NCI-H524 (cell line): ENCODE data around the gene MRRF.
A peak's percentile ranks its signal among the peaks of the same experiment; 100 is the strongest.

Experiments used
- DNase-seq, 2 experiments: peaks; one replicate each; lab custom pipeline; 2025; lab: John Stamatoyannopoulos, UW

MRRF gene

DNA sequence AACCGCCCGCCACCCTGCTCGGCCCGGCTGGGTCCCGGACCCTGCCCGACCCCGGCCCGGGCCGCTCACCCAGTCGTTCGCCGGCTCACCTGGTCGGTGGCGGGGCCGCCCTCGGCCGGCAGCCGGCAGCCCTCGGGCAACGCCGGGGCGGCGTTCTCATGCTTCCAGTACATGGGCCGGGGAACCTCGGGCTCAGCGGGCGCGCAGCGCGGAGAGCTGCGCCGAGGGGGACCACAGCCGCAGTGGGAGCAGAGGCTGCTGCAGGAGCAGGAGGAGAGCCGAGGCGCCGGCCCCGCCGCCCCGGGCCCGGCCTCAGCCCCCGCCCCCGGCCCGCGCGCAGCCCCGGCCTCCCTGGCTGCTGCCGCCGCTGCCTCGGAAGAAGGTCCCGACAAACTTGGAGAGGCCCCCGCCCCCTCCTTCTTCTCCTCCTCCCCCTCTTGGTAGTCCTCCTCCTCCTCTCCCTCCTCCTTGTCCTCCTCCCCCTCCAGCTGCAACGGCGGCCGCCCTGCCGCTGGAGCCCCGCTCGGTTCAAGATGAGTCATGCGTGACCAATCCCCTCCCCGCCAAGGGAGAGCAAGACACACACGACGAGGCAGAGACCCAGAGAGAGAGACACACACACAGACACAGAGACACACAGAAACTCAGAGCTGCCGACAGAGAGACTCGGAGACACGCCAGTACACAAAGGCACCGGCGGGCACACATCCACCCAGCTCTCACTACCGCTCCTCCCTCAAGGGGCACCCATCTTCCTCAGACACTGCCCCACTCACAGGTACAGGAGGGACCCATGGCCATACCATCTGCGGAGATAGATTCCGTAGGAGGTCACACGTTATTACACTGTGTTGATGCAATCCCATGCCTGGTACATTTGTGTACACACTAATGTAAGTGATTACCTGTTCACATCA lies 35.9 kb upstream of the MRRF start, which contains the start of gene LHX6:
Gene LHX6, minus strand, starts transcription at position 390 of the 917 bp plus-strand sequence. Its CDS starts 217 bp downstream, at position 173.
- DNase-seq, result peak in 1 of 2 experiments; percentile 32

DNA sequence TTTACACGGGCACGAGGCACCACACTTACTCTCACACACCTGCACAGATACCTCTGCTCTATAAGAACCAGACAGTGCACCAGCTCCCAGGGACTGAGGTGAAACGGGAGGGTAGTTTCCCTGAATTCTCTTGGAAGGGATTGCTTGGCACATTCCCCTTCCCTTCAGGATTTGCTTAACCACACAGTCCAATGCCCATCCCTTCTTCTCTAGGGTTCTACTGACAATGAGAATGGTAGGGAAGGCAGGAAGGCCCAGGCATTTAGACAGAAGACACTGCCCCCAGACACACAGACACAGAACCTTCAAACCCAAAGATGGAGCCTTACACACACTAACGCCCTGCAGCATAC lies 35.2 kb upstream of the MRRF start:
- no peak for DNase-seq

DNA sequence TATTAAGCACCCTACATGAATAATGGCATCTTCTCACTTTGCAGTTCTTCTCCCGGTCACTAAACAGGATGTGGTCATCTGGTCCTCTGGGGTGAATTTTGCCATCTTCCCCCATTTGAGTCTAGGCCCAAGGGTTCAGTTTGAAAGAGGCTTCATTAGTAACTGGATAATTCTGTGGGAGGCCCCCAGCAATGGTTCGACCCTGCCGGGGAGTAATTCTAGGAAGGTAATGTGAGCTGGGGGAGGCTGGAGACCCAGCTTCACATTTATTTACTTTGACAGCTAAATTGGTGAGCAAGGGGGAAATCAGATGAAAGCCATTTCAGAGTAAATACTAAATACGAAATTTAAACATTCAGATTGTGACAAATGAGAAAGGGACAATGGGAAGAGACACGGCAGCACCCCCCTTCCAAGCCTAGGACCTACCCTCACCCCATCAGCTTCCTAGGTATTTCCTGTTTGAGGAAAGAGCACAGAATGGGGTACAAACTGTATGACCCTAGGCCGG lies 31.8 kb upstream of the MRRF start:
- no peak for DNase-seq

DNA sequence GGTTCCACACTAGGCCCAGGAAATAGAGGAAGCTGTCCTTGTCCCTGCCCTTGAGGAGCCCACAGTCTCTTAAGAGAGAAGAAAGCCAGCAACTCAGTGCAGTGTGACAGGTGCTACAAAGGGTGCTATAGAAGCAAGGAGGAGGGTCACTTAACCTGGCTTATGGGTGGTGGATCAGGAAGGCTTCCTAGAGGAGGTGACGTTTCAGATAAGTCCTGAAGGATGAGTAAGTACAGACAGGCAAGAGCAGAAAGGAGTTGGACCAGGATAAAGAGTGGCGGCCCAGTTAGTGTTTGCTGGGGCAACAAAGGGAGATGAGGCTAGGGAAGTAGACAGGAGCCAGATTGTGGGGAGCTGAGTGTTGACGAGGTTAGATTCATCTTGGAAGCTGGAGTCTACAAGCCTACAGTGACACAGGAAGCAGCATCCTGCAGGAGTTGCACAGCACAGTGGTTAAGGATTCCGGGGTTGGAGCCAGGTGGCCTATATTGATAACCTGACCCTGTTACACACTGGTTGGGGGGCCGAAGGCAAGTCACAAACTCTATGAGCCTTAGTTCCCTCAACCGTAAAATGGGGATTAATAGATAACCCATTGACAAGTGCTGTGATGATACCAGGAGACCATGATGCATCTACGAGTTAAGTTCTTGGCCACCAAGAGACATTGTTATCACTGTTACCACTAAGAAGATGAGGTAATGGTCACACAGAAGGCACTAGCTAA lies 30.5 kb upstream of the MRRF start:
- DNase-seq, result no peak

DNA sequence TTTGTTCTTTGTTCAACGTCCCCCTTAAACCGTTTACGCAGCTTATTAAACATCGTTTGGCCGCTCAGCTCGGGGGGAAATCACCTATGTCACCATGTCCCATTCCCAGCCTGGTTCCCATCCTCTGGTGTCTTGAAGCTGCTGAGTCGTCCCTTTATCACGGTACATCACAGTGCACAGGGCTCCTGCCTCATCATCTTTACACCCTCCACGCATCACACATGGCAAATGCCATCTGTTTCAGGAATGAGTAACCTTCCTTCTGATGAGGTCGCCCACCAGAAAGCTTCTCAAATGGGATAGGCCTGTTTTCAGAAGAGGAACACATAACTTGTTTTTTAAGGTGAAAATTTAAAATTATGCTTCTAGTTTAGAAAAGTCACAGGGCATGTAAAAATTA lies 28.0 kb upstream of the MRRF start:
- peak; percentile 15 to 58 for DNase-seq

DNA sequence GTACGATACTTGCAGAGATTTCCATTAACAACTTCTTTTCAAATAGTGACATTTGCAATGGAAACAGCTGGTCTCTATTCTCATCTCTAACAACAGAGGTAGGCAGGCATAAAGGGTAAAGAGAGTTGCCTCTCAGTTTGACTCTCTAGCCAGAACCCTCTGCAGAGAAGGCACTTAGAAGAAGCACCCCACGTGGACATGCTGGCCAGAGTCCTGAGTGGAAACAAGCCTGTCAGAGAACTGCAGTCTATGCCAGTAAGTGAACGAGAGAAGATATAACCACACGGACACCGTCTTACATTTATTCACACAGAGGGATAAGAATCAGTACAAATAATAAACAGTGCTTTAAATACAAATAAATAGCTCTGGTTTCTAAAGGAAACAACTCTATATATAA lies 25.0 kb upstream of the MRRF start:
- DNase-seq, result no peak

DNA sequence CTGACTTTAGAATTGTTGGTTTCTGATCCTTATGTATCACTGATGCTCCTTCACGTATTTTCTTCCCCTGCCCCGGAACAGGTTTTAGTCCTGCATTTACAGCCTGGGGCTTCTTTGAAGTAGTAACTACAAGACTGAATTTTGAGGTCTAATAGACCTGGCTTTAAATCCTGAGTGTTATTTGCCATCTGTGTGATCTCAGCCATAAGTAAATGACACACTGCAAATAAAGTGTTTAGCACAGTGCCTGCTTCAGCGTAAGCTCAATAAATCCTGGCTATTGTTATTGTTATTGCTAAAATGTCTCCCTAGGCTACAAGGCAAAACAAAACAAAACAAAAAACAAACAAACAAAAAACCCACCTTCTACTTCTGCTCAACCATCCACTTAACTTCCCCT lies 20.3 kb upstream of the MRRF start:
- DNase-seq, result no peak

DNA sequence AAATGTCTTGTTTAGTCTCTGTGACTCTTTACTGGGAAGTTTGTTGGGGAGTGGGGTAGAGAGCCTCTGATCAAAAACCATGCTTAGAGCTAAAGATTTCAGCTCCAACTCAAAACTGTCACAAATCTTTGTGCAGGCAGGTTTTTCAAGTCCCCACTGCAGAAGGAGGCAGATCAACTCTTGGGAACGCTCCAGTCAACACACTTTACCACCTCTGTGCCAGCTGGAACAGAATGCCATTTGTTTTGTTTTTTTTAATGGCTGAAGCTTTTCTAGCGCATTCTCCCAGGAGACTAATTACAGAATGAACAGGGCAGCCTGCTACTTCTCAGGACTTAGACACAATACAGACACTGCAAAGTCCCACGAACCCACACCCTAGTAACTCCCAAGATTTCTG lies 18.0 kb upstream of the MRRF start:
- DNase-seq, result no peak

DNA sequence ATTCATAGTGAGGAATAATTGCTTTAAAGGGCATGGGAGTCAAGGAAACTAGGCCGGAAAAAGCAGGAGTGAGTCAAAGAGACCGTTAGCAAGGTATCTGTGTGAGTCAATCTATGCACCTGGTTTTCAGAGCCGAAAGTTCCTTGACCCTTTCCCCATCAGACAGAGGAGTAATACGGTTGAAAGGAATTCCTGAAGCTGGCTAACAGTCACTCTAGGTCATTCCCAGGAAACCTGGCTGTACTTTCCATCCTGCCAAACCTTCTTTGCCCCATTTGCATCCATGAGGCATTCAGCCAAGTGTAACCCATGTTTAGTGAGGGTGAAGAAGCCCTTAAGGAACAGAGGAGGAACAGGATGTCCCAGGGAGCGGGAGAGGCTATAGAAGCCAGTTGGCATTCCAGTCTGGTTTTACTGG lies 16.2 kb upstream of the MRRF start:
- DNase-seq, result no peak

DNA sequence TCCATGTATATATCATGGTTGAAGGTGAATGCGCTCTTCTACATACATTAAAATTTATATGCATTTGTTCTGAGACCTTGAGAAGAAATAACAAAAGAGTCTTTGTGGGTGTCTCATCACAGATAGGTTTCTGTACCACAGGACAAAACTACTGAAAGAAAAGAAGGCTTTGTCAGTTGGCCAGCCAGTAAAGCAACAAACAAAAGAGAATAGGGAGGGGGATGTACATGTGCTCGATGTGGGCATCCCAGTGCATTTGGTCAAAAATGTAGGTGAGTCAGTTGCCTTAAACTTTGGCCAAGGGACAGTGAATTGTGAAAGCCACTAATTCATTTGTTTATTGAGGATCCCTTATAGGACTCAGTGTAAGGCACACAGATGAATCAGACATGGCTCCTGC lies 13.3 kb upstream of the MRRF start:
- no peak for DNase-seq

DNA sequence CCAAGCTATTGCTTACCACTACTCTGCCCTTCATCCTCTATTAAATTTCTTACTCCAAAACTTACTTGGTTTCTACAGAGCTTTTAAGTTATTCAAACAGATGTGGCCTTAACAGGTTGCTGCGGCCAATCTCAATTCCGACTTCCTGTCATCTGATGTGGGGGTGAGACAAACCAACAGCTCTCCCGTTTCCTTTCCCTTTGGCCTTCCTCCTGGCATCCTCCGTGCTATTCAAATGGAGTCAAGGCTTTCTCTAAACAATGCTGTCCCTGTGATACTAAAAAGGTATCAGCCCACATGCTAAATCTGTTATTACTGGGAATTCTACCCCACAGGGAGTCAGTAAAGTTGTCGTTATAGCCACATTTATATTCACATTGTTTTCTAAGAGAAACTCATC lies 11.9 kb upstream of the MRRF start:
- no peak for DNase-seq

DNA sequence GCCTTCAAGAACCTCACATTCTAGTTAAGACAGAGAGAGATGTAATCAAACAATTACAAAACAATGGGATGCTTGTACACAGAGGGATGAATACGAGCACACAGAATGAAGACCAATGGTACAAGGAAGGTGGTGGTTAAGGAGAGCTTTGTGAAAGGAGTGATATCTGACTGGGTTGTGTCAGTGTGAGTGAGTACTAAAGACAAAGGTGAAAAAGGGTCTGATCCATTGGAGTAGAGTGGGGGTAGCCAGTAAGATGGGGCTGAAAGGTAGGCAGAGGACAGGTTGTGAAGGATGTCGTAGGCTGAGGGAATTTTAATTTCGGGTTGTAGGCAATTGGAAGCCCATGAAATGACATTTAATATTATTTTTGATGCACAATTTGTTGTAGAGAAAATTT lies 9.9 kb upstream of the MRRF start:
- DNase-seq, result no peak

DNA sequence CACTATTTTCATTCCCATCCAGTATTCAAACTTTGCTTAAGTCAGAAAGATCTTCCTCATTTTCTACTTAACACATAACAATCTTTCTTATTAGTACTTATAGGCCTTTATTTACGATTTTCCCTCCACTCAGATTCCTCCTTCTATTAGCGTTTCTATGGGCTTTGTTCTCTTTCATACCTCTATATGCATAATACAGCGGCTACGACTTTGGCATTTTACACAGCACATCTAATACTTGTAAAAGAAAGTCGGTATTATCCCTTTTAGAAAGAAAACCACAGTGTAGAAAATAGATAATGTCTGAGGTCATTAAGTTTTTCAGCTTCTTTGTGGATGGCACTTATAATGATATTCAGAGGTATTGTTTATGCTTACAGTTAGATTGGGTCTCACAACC lies 8.5 kb upstream of the MRRF start:
- DNase-seq, result no peak

DNA sequence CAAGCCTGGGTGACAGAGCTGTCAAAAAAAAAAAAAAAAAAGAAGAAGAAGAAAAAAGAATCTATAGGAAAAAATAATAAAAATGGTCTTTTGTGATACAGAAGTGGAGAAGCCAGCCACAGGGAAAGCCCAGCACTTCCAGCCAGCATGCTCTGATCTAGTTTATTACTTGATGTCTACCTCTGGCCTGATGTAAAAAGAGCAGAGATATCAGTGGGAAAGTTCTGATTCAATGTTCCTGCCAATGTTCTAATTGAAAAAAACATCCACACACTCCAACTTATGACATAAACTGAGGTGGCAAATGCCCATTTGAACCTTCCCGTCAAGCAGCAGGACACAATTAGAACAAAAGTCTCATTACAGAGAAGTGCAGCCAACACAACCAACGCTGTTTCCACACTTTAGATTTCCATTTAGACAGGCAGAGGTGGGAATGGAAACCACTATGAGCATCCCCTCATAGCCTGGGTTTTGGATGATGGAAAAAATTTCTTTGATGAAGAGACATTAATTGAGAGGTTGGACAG lies 5.7 kb upstream of the MRRF start:
- no peak for DNase-seq

DNA sequence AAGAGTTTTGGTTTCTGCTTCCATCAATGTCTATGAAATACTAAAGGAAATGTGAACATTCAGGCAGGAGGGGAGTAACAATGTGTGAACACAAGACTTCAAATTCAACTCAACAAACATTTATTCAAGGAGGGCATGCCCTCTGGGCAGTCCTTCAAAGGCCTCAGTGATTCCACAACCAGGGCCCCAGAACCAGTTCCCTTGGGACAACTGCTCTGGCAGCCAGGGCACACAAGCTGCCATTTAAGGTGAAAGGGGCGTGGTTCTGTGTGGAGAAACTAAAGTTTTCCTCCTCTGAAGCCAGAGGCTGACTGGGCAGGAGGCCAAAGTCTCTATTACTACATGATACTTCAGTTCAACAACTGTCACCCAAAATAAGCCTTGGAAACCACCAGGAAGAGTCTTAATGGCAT lies 3.2 kb upstream of the MRRF start:
- DNase-seq, result peak; percentile 52 to 73

DNA sequence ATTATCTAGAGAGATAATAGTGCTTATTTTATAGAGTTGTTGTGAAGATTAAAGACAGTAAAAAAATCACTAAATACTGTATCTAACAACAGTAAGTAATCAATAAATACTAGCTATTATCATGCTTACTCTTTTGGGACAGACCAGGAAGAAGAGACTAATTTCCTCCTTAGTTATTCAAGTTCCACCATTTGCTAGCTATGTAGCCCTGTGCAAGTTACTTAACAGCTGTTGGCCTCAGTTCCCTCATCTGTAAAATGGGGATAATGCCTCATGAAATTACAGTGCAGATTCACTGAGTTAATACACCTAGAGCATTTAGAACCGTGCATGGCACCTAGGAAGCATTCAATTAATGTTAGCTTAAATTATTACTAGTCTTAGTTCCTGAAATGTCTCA lies 2.6 kb upstream of the MRRF start:
- no peak for DNase-seq

DNA sequence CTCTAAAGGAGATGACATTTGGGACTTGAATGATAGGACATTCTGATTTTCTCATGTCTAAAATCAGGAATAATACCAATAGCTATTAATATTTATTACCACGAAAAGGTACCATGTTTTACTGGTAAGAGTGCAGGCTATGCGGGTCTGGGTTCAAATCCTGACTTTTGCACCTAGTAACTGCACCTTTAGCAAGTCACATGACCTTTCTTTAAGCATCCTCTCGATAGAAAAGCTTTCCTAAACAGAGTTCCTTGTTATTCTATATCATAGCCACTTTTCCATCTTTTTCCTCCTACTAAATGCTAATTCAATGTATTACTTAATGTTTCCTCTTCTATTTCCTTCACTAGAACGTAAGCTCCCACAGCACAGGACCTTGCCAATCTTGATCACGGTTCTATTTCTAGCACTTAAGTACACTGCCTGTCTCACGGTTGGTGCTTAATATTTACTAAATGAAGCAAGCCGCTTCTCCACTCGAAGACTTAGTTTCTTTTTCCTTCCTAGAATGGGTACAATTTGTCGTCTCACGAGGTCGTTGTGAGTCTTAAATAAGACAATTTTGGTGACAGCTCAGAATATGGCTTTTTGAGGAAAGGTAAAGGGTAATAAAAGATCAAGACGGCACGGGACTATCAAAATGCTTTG lies 858 bp upstream of the MRRF start:
- no peak for DNase-seq

DNA sequence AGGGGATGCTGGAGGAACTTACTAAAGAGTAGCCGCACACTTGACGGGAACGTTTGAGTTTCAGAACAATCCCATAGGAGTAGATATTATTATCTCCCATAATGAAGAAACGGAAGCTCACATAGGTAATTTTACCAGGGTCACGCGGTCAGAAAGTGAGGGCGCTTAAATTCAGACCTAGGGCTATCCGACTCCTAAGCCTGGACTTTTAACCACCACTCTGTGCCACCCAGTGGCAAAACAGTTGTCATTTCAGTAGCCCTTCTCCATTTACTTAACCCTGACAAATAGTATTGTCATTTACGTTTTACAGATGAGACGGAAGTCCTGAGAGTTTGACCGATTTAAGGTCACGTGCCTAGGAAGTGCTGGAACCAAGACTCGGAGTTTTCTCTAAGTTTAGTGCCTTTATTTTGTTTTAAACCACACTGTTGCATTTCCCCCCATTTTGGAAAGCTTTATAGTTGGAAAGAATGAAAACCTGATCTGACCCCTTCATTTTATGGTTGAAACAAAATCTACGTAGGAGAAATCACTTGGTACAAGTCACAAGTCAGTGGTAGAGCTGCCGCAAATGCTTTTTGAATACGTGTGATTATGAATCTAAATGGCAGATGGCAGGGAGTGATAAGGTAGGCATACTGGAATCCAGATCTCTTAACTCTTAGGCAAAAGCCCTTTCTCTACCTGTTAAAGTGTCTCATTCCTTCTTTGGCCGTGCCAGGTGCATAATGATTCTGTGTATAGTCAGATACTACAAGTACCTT lies 650 bp downstream of the MRRF start:
- peak in 1 of 2 experiments; percentile 33 for DNase-seq

DNA sequence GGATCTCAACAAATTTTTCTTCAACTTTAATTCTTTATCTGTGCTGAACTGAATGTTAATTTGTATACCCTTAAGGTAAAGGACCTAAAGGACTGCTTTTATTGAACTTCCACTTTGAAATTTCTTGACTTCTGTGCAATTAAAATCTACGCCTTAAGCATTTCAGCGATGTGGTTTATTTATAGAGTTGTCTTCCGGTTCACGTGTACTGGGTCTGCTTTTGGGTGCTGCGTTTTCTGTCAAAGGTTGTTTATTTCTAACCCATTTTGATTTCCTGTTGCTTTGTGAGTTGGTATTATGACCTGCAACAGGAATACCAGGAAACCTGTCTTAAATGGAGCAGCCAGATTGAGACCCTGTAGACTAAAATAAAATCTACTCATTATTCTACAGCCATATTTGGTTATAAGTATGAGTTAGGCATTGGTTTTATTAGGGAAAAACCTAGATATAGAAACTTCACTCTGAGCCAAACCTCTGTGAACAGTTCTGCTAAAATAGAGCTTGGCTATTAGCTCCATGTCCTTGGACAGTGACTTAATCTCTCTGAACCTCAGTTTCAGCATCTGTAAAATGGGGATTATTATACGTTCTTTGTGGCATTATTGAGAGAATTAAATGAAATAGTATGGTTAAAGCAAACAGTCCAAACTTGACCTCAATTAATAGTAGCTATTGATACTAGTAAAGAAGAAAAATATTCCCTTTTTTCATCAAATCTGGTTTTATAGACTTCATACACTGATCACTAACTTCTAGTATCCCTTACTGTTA lies 3.5 kb downstream of the MRRF start:
- DNase-seq, result no peak

DNA sequence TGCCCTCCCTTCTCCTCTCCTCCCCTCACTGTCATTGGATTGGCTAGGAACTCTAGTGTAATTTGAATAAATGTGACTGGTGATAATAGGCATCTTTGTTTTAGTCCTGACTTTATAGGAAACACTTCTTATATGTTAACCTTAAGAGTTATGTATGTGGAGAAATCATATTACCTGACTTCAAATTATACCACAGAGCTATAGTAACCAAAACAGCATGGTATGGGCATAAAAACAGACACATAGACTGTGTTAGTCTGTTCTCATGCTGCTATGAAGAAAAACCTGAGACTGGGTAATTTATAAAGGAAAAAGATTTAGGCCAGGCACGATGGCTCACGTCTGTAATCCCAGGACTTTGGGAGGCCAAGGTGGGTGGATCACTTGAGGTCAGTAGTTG lies 9.4 kb downstream of the MRRF start:
- no peak for DNase-seq

DNA sequence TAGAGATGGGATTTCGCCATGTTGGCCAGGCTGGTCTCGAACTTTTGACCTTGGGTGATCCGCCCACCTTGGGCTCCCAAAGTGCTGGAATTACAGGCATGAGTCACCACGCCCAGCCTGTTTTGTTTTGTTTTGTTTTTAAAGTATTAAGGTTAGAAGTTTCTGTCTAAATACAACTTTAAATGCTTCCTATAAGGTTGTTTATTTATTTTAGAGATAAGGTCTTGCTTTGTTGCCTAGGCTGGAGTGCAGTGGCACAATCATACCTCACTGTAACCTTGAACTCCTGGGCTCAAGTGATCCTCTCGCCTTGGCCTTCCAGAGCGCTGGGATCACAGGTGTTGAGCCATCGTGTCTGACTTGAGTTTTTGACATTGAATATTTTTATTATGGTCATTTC lies 11.4 kb downstream of the MRRF start:
- DNase-seq, result no peak
